H9 (cell line): ENCODE measurements around the gene CROCC2. TPM values are rescaled to one million over a fixed set of nuclear protein-coding genes. Genes with fewer than 3 reads are reported as not detected.

ENCODE experiments used
- DNase-seq: peaks from one replicate; pipeline ENCODE4 v3.0.0-alpha.2; 2017
- H2AFZ ChIP-seq: one replicate; pipeline ENCODE4 v1.6.1; 2013; ENCODE audit warnings: mild to moderate bottlenecking, low read length, control low read depth, moderate library complexity
- H2AK5ac ChIP-seq: 2 replicates; pipeline ENCODE4 v1.6.1; 2013; ENCODE audit warnings: low read length, control low read depth, mixed read lengths; ENCODE audit not compliant: insufficient read length
- H2BK120ac ChIP-seq: one replicate; pipeline ENCODE4 v1.6.1; 2013; ENCODE audit warnings: low read depth, mild to moderate bottlenecking, low read length, control low read depth, inconsistent platforms; ENCODE audit not compliant: poor library complexity, severe bottlenecking
- H2BK12ac ChIP-seq: 2 replicates; pipeline ENCODE4 v1.6.1; 2013; ENCODE audit warnings: low read length, control low read depth, mixed read lengths, low read depth; ENCODE audit not compliant: insufficient read length
- H2BK15ac ChIP-seq: 2 replicates; pipeline ENCODE4 v1.6.1; 2013; ENCODE audit warnings: low read depth, low read length, control low read depth
- H2BK20ac ChIP-seq: one replicate; pipeline ENCODE4 v1.6.1; 2013; ENCODE audit warnings: low read depth, mild to moderate bottlenecking, low read length, control low read depth, inconsistent platforms; ENCODE audit not compliant: poor library complexity, severe bottlenecking
- H2BK5ac ChIP-seq: 2 replicates; pipeline ENCODE4 v1.6.1; 2013; ENCODE audit warnings: low read length, control low read depth, mixed read lengths; ENCODE audit not compliant: insufficient read length
- H3K14ac ChIP-seq: 2 replicates; pipeline ENCODE4 v1.6.1; 2013; ENCODE audit warnings: low read length, control low read depth; ENCODE audit not compliant: insufficient read depth
- H3K18ac ChIP-seq: 2 replicates; pipeline ENCODE4 v1.6.1; 2013; ENCODE audit warnings: low read depth, mild to moderate bottlenecking, mixed read lengths, low read length, control low read depth; ENCODE audit not compliant: insufficient read length
- H3K23ac ChIP-seq: 2 replicates; pipeline ENCODE4 v1.6.1; 2013; ENCODE audit warnings: low read length, control low read depth, mixed read lengths, low read depth; ENCODE audit not compliant: insufficient read length
- H3K23me2 ChIP-seq: 2 replicates; pipeline ENCODE4 v1.6.1; 2013; ENCODE audit warnings: low read depth, mild to moderate bottlenecking, mixed read lengths, low read length, control low read depth; ENCODE audit not compliant: insufficient read length, poor library complexity, severe bottlenecking
- H3K27ac ChIP-seq: 2 replicates; pipeline ENCODE4 v1.5.1; 2013; ENCODE audit warnings: low read length, control low read depth, mixed read lengths, low read depth; ENCODE audit not compliant: insufficient read length
- H3K27me3 ChIP-seq: 2 replicates; pipeline ENCODE4 v1.6.1; 2013; ENCODE audit warnings: low read length, control low read depth, inconsistent platforms; ENCODE audit not compliant: insufficient read depth
- H3K4ac ChIP-seq: 2 replicates; pipeline ENCODE4 v1.6.1; 2013; ENCODE audit warnings: low read depth, mild to moderate bottlenecking, control low read depth, inconsistent platforms, low read length, moderate library complexity
- H3K4me1 ChIP-seq: 2 replicates; pipeline ENCODE4 v1.6.1; 2013; ENCODE audit warnings: low read length, control low read depth, inconsistent platforms; ENCODE audit not compliant: insufficient read depth
- H3K4me2 ChIP-seq: 2 replicates; pipeline ENCODE4 v1.6.1; 2013; ENCODE audit warnings: low read length, control low read depth, mixed read lengths; ENCODE audit not compliant: insufficient read length, insufficient read depth
- H3K56ac ChIP-seq: 2 replicates; pipeline ENCODE4 v1.6.1; 2013; ENCODE audit warnings: low read depth, mild to moderate bottlenecking, mixed read lengths, low read length, control low read depth; ENCODE audit not compliant: insufficient read length
- H3K79me1 ChIP-seq: 2 replicates; pipeline ENCODE4 v1.6.1; 2013; ENCODE audit warnings: low read depth, mild to moderate bottlenecking, moderate library complexity, low read length, control low read depth, inconsistent platforms; ENCODE audit not compliant: insufficient read depth, poor library complexity, severe bottlenecking
- H3K79me2 ChIP-seq: 2 replicates; pipeline ENCODE4 v1.6.1; 2013; ENCODE audit warnings: low read length, control low read depth, inconsistent platforms; ENCODE audit not compliant: insufficient read depth
- H3K9ac ChIP-seq: 2 replicates; pipeline ENCODE4 v1.6.1; 2013; ENCODE audit warnings: low read length, control low read depth, mixed read lengths; ENCODE audit not compliant: insufficient read length; ENCODE audit errors: extremely low read depth
- H3K9me3 ChIP-seq: one replicate; pipeline ENCODE4 v1.6.1; 2013; ENCODE audit warnings: low read depth, low read length, inconsistent platforms; ENCODE audit not compliant: control insufficient read depth
- H3T11ph ChIP-seq: one replicate; pipeline ENCODE4 v1.6.1; 2013; ENCODE audit warnings: mild to moderate bottlenecking, low read length, control low read depth, inconsistent platforms
- H4K20me1 ChIP-seq: one replicate; pipeline ENCODE4 v1.6.1; 2013; ENCODE audit not compliant: control insufficient read depth, insufficient read length, insufficient read depth
- H4K5ac ChIP-seq: 2 replicates; pipeline ENCODE4 v1.6.1; 2013; ENCODE audit warnings: low read depth, mild to moderate bottlenecking, mixed read lengths, low read length, control low read depth; ENCODE audit not compliant: insufficient read length
- H4K8ac ChIP-seq: replicated peaks from 2 replicates; pipeline ENCODE4 v1.6.1; 2013; ENCODE audit warnings: low read length, control low read depth, mixed read lengths, low read depth; ENCODE audit not compliant: insufficient read length
- H4K91ac ChIP-seq: 2 replicates; pipeline ENCODE4 v1.6.1; 2013; ENCODE audit warnings: low read depth, mild to moderate bottlenecking, moderate library complexity, mixed read lengths, low read length, control low read depth; ENCODE audit not compliant: insufficient read length
- H3K27ac Mint-ChIP-seq, 3 experiments: 2 replicates in 2 of 3; 3 replicates in 1 of 3; pipeline ENCODE4 v1.8.0; 2020 to 2021; ENCODE audit warnings: mixed read lengths in 3 of 3, mild to moderate bottlenecking in 1 of 3, moderate library complexity in 1 of 3
- H3K27me3 Mint-ChIP-seq: 2 replicates; pipeline ENCODE4 v1.8.0; 2021; ENCODE audit warnings: low read depth, mild to moderate bottlenecking, moderate library complexity, mixed read lengths
- H3K36me3 Mint-ChIP-seq, 3 experiments: 2 replicates in 2 of 3; 3 replicates in 1 of 3; pipeline ENCODE4 v1.8.0; 2020 to 2021; ENCODE audit warnings: low read depth in 3 of 3, mixed read lengths in 3 of 3; ENCODE audit not compliant: insufficient read depth in 1 of 3
- H3K4me1 Mint-ChIP-seq, 2 experiments: 2 replicates each; pipeline ENCODE4 v1.8.0; 2020; ENCODE audit warnings: mixed read lengths in 2 of 2
- H3K4me3 Mint-ChIP-seq, 2 experiments: 2 replicates in 1 of 2; 3 replicates in 1 of 2; pipeline ENCODE4 v1.8.0; 2020 to 2021; ENCODE audit warnings: mild to moderate bottlenecking in 2 of 2, mixed read lengths in 2 of 2, moderate library complexity in 1 of 2
- H3K9me3 Mint-ChIP-seq, 2 experiments: 2 replicates in 1 of 2; 3 replicates in 1 of 2; pipeline ENCODE4 v1.8.0; 2020; ENCODE audit warnings: mild to moderate bottlenecking in 2 of 2, mixed read lengths in 2 of 2, moderate library complexity in 1 of 2
- WGBS: extraction: QIAGEN DNeasy Blood & Tissue Kit; methylation state at CpG from one replicate; pipeline ENCODE4 v1.1.7; 2013; ENCODE audit warnings: missing lambda C conversion rate, low lambda C conversion rate, mixed read lengths; ENCODE audit not compliant: insufficient read length; ENCODE audit errors: extremely low coverage; 5-methylcytosine and 5-hydroxymethylcytosine counted together
- total RNA-seq: library from RNA; stranded (reverse); gene quantifications from 2 replicates; pipeline ENCODE4 v1.2.1, GENCODE V29; 2021
- TF ChIP-seq, protein P1 (sequence below): fragments of 200-600 bp; sonication (generic); conservative IDR thresholded peaks from 3 replicates; pipeline ENCODE4 v1.8.0; 2021; ENCODE audit warnings: antibody characterized with exemption, mild to moderate bottlenecking

CROCC2 gene
- total RNA-seq, 1 experiment from 2014 or later: not detected

DNA sequence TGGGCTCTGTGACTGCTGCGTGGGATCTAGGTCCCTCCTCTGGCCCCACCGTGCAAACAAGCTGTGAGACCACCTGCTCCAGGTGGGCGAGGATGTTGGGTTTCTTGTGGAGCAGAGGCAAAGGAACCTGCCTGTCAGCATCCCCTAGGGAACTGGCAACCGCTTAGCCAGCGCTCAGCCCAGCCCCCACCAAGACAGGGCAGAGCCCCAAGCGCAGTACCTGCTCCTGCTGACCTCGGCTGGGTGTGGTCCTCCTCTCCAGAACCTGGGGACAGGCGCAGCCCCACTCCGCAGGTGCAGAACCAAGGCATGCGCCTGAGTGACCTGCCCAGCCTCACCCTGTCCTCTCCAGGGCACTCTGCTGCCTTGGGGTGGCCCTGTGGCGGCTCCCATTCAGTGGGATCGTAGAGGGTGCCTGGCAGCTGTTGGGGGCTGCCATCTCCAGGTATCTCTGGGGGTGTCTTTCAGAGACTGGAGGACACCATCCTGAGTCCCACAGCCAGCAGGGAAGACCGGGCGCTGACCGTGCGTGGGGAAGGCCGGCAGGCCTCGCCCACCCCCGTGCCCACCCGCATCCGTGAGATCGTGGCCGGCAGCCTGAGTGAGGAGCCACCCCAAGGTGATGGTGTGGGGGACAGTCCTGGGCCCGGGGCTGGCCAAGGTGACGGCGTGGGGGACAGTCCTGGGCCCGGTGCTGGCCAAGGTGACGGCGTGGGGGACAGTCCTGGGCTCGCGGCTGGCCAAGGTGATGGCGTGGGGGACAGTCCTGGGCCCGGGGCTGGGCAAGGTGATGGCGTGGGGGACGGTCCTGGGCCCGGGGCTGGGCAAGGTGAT lies 12.3 kb downstream of the CROCC2 start:
- Histone ChIP-seq H2AK5ac (no peak overlapping the region), H3K9ac (no peak overlapping the region), H3K23ac (no peak overlapping the region), H3K4me2 (no peak overlapping the region), H2BK15ac (no peak overlapping the region), H3K14ac (no peak overlapping the region), H3K23me2 (no peaks in the 10 kb centered on the region), H3K79me1 (no peaks in the 10 kb centered on the region), H4K91ac (no peak overlapping the region), H2BK120ac (no peak overlapping the region), H3T11ph (no peak overlapping the region), H3K9me3 (no peaks in the 10 kb centered on the region), H4K5ac (no peak overlapping the region), H2BK5ac (no peak overlapping the region), H2BK20ac (no peak overlapping the region), H2AFZ (no peak overlapping the region), H3K27ac (no peak overlapping the region), H4K20me1 (no peaks in the 10 kb centered on the region), H3K27me3 (no peaks in the 10 kb centered on the region), H3K56ac (no peak overlapping the region), H3K18ac (no peak overlapping the region), H3K4ac (no peak overlapping the region), H3K79me2 (no peaks in the 10 kb centered on the region), H2BK12ac (no peak overlapping the region), H4K8ac (no peak overlapping the region), H3K4me1 (no peaks in the 10 kb centered on the region)
- Mint-ChIP-seq H3K27me3 (peaks cover 12% of the 10 kb centered on the region), H3K36me3 (no peaks in the 10 kb centered on the region), H3K4me1 (peaks cover 2 to 6% of the 10 kb centered on the region in 2 experiments; a peak in 2 of 4 replicates), H3K4me3 (no peak overlapping the region), H3K27ac (no peak overlapping the region), H3K9me3 (no peaks in the 10 kb centered on the region)
- WGBS: no CpG with 5 or more reads among the region's 36 CpGs
- peak; percentile 20 for DNase-seq
- TF ChIP-seq, protein P1, sequence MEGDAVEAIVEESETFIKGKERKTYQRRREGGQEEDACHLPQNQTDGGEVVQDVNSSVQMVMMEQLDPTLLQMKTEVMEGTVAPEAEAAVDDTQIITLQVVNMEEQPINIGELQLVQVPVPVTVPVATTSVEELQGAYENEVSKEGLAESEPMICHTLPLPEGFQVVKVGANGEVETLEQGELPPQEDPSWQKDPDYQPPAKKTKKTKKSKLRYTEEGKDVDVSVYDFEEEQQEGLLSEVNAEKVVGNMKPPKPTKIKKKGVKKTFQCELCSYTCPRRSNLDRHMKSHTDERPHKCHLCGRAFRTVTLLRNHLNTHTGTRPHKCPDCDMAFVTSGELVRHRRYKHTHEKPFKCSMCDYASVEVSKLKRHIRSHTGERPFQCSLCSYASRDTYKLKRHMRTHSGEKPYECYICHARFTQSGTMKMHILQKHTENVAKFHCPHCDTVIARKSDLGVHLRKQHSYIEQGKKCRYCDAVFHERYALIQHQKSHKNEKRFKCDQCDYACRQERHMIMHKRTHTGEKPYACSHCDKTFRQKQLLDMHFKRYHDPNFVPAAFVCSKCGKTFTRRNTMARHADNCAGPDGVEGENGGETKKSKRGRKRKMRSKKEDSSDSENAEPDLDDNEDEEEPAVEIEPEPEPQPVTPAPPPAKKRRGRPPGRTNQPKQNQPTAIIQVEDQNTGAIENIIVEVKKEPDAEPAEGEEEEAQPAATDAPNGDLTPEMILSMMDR: no peak
